Chondrocyte (in vitro differentiated cells): ENCODE data around the gene HNRNPM. TPM values are rescaled to one million over a fixed set of nuclear protein-coding genes. Genes with fewer than 3 reads are reported as not detected.

ENCODE experiments used
- DNase-seq: peaks from one replicate; pipeline ENCODE4 v3.0.0; 2021; ENCODE audit warnings: mixed read lengths, low spot score
- H3K27ac Mint-ChIP-seq: one replicate; pipeline ENCODE4 v1.8.0; 2021; ENCODE audit warnings: mild to moderate bottlenecking, moderate library complexity, mixed read lengths; ENCODE audit not compliant: unreplicated experiment
- H3K27me3 Mint-ChIP-seq: 2 replicates; pipeline ENCODE4 v1.8.0; 2021; ENCODE audit warnings: low read depth, mixed read lengths
- H3K36me3 Mint-ChIP-seq: 2 replicates; pipeline ENCODE4 v1.8.0; 2021; ENCODE audit warnings: low read depth, mixed read lengths
- H3K4me1 Mint-ChIP-seq: 2 replicates; pipeline ENCODE4 v1.8.0; 2021; ENCODE audit warnings: low read depth, mild to moderate bottlenecking, mixed read lengths
- H3K4me3 Mint-ChIP-seq: one replicate; pipeline ENCODE4 v1.8.0; 2021; ENCODE audit warnings: mild to moderate bottlenecking, moderate library complexity, mixed read lengths; ENCODE audit not compliant: unreplicated experiment
- H3K9me3 Mint-ChIP-seq: 2 replicates; pipeline ENCODE4 v1.8.0; 2021; ENCODE audit warnings: low read depth, mixed read lengths
- total RNA-seq: library from RNA; stranded (reverse); gene quantifications from 3 replicates; pipeline ENCODE4 v1.2.1, GENCODE V29; 2021
- TF ChIP-seq, protein P1 (sequence below): fragments of 200-600 bp; sonication (generic); IDR thresholded peaks from 2 replicates; pipeline ENCODE4 v1.5.0; 2021; ENCODE audit warnings: antibody characterized with exemption, mild to moderate bottlenecking, moderate library complexity

HNRNPM gene
- total RNA-seq, 1 donor from 2014 or later, result 116 TPM

DNA sequence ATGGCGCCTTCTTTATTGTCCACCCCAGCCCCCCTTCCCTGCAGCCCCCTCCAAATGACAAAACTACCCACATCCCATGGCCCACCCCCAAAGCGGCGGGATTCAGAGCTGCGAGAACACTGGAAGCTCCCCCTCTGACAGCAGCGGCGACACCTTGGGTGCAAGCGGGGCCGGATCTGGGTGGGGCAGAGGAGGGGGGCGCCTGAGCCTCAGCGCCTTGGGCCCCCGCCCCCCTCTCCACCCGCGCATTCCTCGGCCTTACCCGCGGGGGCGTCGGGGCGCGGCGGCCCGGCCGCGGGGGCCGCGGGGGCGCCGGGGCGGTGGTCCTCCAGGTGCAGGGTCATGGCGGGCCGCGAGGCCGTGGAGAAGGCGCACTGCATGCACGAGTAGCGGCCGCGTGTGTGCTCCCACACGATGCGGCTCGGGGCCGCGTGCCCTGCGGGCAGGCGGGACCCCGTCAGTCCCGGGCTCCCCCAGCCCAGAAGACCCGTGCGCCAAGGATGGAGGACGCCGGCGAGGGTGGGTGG is 65.9 kb downstream of the HNRNPM start:
- H3K4me3 Mint-ChIP-seq, result no peak overlapping the region
- no peaks in the 10 kb centered on the region for H3K36me3 Mint-ChIP-seq
- no peaks in the 10 kb centered on the region for H3K9me3 Mint-ChIP-seq
- no peak overlapping the region for H3K27ac Mint-ChIP-seq
- H3K27me3 Mint-ChIP-seq, result no peaks in the 10 kb centered on the region
- DNase-seq, result no peak
- TF ChIP-seq, protein P1, sequence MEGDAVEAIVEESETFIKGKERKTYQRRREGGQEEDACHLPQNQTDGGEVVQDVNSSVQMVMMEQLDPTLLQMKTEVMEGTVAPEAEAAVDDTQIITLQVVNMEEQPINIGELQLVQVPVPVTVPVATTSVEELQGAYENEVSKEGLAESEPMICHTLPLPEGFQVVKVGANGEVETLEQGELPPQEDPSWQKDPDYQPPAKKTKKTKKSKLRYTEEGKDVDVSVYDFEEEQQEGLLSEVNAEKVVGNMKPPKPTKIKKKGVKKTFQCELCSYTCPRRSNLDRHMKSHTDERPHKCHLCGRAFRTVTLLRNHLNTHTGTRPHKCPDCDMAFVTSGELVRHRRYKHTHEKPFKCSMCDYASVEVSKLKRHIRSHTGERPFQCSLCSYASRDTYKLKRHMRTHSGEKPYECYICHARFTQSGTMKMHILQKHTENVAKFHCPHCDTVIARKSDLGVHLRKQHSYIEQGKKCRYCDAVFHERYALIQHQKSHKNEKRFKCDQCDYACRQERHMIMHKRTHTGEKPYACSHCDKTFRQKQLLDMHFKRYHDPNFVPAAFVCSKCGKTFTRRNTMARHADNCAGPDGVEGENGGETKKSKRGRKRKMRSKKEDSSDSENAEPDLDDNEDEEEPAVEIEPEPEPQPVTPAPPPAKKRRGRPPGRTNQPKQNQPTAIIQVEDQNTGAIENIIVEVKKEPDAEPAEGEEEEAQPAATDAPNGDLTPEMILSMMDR, result no peak
- peaks cover 24% of the 10 kb centered on the region for H3K4me1 Mint-ChIP-seq

DNA sequence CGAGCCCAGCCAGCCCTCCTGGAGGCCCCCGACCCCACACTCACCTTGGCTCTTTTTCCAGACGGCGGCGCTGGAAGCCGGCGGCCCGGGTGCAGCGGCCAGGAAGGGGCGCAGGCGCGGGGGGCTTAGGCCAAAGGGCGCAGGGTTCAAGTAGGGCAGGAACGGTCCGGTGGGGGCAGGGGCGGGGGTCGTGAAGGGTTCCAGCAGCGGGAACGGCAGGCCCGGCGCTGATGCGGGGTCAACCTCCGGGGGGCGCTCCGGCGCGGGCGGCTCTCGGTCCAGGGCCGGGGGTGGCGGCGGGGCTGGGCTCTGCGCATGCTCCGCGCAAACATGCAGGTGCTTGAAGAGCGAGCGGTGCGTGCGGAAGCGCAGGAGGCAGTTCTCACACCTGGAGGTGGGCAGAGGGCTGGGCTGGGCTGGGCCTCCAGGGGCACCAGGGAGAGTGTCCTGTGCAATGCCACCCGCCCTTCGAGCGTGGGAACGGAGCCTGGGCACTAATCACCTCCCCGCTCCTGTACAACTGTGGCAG is 66.9 kb downstream of the HNRNPM start:
- DNase-seq, result no peak
- Mint-ChIP-seq H3K36me3 (no peaks in the 10 kb centered on the region), H3K9me3 (no peaks in the 10 kb centered on the region), H3K27me3 (no peaks in the 10 kb centered on the region), H3K4me1 (peaks cover 20% of the 10 kb centered on the region), H3K27ac (no peak overlapping the region), H3K4me3 (no peak overlapping the region)
- TF ChIP-seq, protein P1, result peak; percentile 29

DNA sequence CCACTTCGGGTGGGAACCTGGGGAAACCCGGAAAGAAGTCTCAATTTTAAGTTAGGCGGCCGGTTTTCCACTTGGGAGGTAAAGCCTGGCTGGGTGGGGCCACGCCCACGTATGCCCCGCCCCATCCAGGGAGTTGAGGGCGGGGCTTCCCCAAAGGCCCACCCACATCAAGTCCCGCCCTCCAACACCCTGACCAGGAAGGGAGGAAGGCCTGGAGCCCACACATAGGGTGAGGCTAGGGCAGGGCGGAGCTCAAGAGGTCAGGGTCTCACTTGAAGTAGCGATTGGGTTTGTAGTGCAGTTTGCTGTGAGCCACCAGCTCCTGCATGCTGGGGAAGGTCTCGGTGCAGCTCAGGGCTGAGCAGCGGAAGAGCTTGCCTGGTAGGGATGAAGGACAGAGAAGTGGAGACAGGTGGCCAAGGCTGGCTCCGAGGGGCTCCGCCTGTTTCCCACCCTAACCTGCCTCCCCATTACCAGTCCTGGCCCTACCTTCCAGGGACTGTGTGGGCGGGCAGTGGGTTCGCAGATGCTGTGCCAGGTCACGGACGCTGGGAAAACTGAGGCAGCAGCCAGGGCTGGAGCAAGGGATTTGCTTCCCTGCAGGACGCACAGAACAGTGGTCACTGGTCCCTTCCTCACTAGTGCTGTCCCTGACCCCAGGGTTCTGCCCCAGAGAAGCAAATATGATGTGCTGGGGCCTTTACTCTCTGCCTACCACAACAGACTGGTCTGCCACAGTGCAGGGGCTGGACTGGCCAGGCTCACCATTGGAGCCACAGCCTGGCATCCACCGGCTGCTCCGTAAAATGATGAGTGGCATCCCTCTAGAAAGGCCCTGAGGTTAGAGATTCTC is 67.6 kb downstream of the HNRNPM start:
- no peaks in the 10 kb centered on the region for H3K9me3 Mint-ChIP-seq

DNA sequence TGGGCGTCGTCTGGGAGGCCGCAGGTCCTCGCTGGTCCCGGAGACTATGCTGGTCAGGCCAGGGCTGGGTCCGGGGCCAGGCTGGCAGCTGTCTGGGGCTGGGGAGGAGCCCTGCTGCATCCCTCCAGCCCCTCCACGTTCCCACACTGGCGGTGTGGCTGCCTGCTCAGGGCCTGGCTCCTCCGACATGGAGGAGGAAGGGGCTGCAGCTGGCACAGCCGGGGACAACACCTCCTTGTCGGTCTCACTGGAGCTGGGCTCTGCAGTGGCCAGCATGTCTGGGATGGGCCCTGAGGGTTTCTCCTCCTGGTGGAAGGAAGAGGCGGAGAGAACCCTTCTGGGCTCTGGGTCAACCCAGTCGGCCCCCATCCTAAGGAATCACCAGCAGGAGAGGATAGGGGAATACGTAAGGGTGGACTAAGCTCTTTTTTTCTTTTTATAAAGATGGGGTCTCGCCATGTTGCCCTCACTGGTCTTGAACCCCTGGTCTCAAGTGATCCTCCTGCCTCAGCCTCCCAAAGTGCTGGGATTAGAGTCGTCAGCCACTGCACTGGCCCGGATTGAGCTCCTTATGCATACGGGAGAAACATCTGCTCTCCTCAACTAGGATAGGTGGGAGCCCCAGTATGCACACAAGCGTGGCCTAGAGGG is 68.4 kb downstream of the HNRNPM start:
- TF ChIP-seq, protein P1, result peak; percentile 24
- H3K36me3 Mint-ChIP-seq, result no peaks in the 10 kb centered on the region
- peaks cover 23% of the 10 kb centered on the region for H3K4me1 Mint-ChIP-seq
- no peaks in the 10 kb centered on the region for H3K9me3 Mint-ChIP-seq
- peak overlapping the region; percentile 100 for H3K27ac Mint-ChIP-seq
- no peak for DNase-seq
- no peaks in the 10 kb centered on the region for H3K27me3 Mint-ChIP-seq
- peak overlapping the region; percentile 90 for H3K4me3 Mint-ChIP-seq

More for the DNA sequence above, 67.6 kb downstream of the HNRNPM start:
- Mint-ChIP-seq H3K27me3 (no peaks in the 10 kb centered on the region), H3K4me3 (no peak overlapping the region), H3K27ac (peak overlapping the region; percentile 8), H3K4me1 (peaks cover 20% of the 10 kb centered on the region), H3K36me3 (no peaks in the 10 kb centered on the region)
- TF ChIP-seq, protein P1, result no peak
- DNase-seq, result no peak
